ENCODE results near the gene MAML2.
A peak's percentile ranks its signal among the peaks of the same experiment; 100 is the strongest.

The MAML2 gene

DNA sequence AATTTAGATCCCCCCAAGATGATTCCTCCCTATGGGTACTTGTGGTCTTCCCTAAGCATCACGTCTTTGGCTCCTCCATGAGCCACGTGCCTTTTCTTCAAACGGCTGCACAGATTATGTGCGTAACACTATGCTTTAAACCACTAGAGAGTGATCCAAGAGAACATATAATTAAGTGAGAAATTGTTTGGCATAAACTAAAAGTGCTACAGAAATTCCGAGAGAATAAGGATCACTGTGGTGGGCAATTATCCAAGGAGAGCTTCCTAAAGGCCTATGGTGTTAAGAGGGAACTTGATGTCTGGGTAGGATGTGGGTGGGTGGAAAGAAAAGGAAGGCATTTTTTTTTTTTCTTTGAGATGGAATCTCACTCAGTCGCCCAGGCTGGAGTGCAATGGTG is 110.9 kb downstream of the MAML2 start:
- DNase-seq: no peak

DNA sequence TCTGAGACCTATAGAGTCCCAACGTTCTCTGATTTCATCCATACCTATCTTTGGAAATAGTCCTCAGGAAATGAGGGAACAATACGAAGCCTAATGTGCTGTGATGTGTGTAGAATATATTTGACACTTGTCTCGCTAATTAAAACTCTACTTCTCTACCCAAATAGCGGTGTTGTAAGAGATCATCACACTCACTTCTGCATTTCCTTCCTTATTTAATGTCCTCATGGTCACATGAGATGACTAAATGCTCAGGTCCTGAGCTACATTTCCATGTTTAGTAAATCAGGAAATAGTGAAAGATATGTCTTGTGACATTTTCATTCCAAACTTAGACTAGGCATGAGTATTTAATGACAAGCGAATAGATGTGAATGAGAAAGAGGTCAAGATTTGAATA is 112.3 kb downstream of the MAML2 start:
- DNase-seq: no peak

DNA sequence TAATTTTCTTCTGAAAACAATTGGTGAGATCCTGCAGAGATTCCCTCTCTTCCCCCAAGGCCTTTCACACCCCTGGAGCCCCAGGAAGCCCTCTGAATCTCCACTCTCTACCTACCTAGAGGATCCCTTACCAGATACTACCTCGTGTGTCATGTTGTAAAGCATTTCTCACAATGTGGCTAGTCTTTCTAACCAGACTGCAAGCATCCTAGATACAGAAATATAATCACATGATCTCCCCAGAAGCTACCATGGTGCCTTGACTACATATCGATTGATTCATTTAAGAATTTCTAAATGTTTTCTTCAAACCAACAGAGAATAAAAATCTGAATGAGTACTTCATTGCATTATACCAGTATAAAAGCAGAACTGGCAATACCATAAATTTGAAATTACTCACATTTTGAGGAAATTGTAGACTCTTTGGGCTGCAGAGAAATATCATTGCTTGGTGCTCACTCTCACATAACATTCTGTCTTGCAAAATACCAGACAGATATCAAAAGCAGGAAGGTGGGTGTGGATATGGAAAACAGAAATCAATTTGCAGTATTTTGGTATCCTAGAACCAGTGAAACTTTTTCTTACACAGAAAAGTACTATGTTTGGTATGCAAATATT is 113.5 kb downstream of the MAML2 start:
- DNase-seq: no peak

DNA sequence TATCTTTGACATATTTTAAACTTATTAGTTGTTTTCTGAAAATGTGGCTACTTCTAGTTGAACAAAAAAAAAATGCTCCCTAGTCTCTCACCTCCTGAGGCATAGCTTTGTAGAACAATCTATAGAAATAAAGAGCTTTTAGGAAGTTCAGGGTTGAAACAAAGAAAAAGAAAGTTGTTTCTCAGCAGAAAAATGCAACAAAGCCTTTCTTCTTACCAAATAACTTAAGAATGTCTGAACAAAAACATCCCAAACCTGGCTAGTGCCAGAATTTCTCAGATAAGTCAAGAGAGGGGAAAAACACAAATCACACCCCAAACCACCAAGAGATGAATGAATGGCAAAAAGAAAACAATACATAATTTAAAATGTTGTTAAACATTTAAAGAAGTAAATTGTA is 114.1 kb downstream of the MAML2 start:
- DNase-seq: no peak

DNA sequence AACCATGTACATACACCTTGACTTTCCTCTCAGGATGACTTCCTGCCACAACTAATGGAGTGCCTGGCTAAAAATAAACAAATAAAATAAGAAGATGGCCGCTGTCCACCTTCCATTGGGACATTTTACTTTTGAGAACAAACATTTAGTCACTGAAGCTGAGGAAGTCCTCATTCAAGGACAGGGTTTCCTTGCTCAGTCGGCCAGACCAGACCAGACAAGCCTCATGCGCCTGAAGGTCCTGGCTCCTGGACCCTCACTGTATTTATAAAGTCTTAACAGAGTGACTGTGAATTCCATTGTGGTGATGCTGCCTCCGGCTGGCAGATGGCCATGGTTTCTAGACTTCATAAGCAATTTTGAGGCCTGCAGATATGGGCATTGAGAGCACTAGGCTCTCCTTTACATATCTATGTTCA is 114.5 kb downstream of the MAML2 start:
- no peak for DNase-seq

DNA sequence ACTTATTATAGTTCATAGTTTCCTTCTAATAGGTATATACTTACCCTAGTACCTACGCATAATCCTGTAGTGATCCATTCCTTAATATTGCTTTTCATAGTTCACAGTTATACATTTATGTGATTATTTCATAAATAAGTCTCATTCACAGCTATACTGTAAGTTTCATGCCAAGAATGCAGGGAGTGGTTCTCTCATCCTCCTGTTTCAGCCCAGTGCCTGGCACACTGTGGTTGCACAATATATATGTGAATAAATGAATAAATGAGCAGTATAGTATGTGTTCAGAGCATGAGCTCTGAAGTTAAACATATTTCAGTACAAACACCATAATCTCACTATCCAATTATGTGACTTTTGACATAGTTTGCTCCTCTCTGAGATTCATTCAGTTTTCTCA is 115.8 kb downstream of the MAML2 start:
- DNase-seq: no peak

DNA sequence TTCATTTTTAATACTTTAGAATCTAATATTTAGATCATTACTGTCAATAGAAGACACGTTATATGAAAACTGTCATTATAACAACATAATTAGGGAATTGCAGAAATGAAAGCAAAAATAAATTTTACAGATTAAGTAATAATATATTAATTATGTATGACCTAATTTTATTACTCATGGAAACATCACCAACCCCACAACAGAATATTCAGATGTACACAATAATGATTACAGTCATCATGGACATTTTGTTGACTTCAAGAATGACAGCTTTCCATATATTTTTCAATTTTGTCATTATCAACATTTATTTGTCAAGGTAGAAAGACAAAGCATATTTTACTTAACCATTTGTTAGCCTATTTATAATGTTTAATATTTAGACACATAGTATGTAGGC is 119.9 kb downstream of the MAML2 start:
- DNase-seq: no peak

DNA sequence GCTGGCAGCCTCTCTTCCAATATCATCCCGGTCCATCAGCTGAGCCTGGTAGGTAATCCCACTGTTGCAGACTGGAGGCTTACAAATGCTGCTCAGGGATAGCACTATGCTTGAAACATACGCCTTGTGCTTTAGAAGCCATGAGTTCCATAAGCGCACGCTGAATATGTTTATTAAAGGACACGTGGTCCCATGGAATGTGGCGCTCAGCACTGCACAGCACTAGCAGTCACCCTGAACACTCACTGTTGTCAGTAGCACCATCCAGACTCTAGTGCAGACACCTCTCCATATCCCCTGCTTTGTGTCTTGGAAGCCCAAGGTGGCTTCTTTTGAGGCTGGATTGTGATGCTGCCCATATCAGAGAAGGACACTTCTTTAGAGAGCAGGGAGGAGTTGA is 120.9 kb downstream of the MAML2 start:
- no peak for DNase-seq

DNA sequence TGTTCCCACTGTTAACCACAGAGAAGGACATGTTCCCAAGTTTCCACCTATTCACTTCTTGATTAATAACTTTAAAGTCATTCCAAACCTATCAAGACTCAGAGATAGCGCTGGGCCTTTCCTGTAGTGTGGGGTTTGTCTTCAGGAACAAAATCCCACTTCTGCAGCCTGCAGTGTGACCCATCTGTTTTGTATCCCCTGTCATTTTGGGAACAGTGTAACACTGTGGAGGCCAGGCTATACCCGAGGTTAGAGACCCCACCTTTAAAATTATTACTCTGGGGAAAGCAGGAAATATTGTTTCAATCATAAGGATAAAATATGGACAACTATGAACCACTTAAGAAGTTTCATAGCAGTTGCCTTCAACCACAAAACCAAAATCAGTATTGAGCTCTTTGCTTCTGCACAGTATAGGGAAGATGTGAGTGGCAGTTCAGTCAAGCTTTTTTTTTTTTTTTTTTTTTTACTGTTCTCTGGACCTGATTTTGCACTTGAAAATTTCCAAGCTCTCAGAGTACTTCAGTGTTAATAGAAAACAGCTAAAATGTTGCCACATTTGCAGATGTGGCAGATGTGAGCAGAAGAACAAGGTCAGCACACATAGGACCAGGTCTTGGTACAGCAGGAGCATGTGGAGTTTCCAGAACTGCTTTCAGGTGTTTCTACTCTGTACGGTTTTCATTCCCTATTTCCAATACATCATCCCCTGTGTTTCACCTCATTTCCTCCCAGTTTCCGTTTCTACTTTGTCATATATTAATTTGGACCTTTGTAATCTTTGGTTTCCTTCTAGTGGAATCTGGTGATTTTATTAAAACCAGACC is 121.5 kb downstream of the MAML2 start:
- DNase-seq: no peak

DNA sequence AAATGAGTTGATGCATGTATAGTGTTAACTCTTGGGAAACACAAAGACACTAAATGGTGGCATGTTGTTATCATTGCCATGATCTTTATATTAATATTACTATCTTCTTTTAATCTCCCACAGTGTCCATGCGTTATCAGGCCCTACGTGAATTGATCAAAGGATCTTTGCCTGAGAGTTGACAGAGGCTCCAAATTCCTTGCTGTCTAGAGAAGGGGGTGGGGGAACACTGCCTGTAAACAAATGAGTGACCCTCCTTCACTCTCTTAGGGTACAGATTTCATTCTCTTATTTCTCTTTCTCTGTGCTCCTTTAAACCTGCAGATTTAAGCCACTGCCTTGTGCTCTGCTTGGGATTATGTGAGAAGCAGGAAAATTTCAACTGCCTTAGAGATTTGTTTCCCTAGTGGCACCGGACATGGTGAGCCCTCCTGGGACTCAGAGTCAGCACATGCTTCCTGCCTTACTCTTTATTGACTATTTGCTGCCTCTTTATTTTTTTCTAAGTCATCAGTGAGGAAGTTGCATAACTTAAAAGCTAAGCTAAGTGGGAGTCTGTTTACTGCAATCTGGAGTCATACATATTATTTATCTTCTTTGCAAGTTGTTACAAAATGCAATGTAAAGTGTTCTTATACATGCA is 122.9 kb downstream of the MAML2 start:
- DNase-seq: no peak

DNA sequence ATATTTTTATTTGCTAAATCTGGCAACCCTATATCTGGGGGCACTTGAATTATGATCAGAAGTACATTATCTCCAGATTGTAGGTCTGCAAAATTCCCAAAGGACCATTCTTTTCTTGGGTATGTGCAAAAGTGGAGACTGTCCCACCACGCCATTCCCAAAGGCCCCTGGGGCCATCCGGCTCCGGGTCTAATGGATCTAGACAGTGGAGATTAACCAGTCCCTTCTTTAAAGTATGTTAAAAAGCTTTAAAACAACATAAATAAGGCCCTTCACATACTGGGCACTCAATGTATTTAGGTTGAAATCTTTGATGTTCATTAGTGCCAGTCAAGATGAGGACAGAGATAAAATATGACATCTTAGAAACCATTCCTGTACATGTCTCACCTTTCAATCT is 124.1 kb downstream of the MAML2 start:
- no peak for DNase-seq

DNA sequence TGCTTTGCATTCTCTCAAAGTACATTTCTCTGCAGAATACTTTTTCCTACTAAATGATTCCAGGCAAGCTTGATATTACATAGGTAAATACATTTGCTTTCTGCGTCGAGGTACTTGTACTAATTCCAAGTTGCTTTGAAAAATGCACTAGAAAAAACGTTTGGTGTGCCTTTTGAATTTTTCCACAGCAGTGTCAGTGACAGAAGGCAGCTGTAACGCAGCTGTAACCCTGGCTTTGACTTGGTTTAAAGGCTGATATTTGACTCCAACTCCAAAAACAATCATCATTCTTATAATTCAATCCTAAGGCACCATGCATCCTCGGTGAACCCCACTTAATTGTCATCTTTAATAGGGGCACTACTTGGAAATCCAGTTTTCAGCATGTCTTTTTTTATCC is 125.0 kb downstream of the MAML2 start:
- no peak for DNase-seq

DNA sequence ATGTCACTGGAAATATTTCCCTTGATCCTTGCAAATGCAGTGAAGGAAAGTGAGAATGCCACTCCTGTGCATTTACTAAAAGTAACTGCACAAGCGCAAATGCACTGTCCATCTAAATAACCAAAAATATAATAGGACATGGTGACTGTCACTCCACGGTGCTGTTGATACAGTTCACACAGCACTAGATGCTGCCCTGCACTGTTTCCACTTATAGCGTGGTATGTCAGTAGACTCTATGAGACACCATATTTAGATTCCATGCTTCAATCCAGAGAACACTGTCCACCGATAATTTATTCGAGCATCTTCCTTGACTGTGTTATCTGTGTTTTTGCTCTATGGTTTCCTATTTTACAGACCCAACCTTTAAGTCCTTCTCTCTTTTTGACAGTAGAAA is 125.8 kb downstream of the MAML2 start:
- no peak for DNase-seq

DNA sequence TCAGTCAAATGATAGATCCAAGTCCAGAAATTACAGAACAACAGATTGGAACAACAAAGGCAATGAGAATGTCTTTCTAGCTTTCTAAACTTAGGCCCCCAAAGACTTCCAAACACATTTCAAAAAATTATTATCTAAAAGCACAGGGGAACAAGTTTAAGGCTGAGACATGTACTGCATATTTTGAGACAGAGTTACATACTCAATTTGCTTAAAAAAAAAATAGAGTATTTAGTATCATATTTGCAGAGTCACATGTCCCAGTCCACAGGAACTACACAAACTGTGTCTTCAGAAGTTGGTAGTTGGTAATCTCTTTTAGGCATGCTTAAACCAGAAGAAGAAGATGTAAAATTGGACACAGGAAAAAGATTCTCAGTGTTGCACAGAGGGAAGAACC is 127.2 kb downstream of the MAML2 start:
- no peak for DNase-seq

DNA sequence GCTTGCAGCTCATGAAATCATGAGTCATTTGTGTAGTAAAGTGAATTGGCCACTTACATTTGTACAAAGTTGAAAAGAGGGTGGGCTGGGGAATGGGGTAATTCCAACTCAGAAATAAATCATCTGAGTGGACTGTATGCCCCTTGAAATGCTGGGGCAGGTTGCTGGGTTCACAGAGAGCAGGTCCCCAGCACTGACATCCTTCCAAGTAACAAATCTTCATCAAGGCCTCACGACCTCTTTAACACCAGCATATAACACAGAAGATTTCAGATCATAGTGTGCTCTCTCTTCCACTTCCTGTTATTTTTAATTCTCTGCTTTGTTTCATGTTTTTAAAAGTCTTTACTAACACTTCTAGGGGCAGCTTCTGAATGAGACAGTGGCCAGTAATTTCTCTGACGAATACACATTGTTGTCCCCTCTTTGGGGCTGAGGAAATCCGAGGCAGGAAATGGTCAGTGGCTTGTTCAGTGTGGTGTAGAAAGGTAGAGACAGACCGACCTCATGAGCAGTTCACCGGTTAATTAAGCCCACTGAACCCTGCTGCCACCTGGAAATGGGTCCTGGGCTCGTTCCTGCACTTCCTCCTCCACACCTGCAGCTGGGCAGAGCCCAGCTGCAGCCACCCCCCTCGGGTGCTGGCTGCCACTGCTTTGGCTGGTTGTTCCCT is 127.7 kb downstream of the MAML2 start:
- peak; percentile 39 to 54 for DNase-seq

DNA sequence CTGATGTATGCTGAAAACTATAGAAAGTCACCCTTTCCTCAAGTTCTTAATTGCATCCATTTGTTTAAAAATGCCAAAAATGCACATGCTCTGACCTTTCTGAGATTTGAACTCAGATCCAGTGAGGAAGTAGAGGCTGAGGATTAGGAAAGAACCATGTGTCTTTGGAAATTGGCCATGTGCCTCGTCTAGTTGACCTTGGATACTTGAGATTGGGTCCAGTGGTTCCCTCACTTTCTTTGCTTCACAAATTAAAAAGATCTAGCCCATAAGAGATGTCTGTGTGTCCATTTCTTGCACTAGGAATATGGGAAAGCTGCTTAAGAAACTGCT is 128.3 kb downstream of the MAML2 start:
- no peak for DNase-seq

DNA sequence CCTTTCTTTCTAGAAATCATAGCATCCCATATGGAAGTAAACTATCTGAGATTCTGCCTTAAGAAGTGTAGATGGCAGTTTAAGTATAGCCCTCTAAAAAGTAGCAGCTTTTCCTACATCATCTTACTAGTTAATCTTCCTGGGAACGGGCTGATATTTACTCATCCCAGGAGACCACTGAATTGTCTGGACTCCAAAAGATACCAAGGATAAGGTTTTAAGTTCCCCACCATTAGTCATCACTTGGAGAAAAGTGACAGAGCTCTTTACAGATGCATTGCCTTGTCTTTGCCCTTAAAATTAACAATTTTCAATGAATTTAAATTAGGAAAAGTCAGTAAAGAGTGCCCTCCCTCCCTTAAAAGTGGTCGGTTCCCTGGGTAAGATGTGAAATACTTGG is 129.5 kb downstream of the MAML2 start:
- no peak for DNase-seq

DNA sequence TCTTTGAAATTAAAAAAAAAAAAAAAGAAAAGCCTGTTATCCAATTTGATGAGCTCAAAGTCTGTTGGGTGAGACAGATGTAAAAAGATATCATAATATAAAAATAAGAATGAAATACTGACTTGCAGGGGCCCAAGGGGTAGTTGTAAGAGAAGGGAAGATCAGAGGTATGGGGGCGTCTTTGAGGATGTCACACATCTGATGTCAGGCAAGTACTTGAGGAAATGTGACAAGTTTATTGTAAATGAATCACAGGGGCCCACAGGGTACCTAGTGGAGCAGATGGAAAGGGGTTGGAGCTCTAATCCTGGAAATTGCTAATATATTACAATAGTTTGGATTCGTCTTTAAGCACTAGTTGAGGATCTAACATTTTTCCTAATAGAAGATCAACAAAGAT is 131.6 kb downstream of the MAML2 start:
- DNase-seq: peak in 1 of 2 donors; percentile 28

DNA sequence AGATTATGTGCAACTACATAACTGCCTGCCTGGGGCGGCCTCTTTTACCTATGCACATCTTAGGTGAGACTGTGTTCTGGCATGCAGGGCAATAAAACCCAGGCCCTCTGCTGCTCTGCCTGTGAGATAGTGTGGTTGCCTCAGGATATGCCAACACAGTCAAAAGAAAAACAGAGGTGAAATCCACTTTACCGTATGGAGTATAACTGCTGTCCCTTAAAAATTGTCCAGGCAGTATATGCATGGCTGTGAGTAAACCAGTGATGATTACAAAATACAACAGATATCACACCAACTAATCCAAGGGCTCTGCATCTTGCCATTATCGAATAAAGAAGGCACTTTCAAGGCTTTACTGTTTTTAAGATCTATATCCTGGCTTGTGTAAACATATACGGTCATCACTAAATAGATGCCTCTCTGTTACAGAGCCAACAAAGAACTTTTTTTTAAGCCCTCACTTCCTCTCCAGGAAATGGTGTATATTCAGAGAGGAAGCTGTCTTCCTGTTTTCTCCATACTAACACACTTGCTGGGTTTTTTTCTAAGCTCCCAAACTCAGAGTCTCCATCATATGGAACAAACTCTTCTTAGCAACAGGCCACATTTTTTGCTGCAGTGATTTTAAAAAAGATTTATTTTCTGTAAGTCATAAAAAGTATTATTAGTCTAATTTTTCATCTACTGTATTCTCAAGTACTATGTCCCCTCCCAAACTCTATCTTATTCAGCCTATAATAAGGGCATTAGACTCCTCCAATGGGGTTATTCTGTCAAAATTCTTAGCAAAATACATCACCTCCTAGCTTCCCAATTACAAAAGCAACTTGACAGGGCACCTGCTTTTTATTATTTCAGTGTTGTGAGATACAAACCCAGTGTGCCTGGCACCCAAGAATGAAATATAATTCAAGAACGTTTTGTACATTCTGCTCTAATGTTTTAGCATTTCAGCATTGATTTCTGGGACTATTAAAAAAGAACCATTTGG is 135.2 kb downstream of the MAML2 start:
- DNase-seq: peak in 1 of 2 donors; percentile 56

DNA sequence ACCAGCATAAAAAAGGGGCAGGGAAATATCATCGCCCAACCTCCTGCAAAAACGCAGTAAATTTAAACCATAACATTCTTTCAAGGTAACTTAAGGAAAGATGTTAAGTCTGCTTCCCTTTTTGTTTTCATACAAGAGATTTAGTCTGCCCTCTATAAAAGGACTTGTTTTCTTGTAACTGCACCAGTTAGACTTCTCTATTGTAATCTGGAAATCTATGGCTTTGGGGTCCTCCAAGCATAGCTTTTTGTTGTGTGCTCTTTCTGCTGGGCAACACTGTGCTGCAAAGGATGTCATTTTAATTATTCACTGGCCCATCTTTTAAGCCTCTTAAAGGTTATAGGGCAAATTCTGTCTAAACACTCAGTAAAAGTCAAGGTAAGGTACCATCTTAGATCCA is 136.0 kb downstream of the MAML2 start:
- DNase-seq: no peak

DNA sequence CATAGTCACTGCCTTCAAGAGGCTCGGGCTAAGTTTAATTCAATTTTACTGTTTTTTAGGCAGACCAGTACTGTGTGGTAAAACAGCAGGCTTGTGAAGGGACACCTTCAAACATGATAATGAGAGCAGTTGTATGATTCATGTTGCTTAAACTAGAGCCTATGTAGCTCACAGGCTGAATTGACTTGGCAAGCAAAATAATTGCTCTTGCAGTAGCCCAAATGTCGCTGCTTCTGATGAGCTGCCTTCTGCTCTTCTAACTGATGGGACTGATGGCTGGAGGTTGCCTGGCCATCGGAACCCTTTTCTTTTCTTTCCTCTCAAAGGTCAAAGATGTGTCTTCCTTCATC is 137.6 kb downstream of the MAML2 start:
- DNase-seq: no peak

DNA sequence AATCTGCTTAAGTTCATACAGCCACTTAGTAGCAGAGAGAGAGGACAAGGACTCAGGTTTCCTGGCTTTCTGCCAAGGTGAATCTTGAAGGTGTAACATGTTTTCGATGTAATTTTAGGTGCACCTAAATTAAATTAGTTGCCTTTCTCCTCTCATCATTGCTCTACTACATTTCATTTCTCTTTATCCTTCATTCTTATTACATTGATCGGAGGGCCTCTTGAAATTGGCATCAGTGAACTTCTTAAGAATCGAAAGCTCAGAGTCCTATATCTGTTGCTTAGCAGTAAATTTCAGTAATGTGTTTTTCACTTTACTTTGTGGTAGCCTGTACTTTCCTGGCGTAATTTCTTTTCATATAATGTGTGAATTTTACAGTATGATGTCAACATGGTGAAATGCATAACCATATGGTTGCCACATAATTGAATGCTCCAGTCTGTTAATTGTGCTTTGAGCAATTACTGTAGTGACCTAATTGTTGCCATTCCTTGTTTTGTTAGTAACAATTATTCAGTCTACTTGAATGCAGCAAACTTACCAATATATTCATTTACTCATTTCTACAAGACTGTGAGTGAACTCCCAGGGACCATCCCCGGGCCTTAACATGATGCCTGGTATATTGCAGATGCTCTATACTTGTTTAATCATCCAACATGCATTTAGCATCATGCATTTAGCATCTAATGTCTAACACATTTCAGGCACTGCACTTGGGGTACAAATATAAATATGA is 138.1 kb downstream of the MAML2 start:
- DNase-seq: peak in 1 of 2 donors; percentile 53

All from CD4-positive, alpha-beta T cell treated with Interleukin-1 beta for 1 hour (primary cell).